H9 (cell line): Measurements from ENCODE around the gene BLTP1. TPM values are rescaled to one million over a fixed set of nuclear protein-coding genes. Genes with fewer than 3 reads are reported as not detected.

Experiments
- DNase-seq: peaks from one replicate; pipeline ENCODE4 v3.0.0-alpha.2; 2017
- H2AFZ ChIP-seq: one replicate; pipeline ENCODE4 v1.6.1; 2013; ENCODE audit warnings: mild to moderate bottlenecking, low read length, control low read depth, moderate library complexity
- H2AK5ac ChIP-seq: 2 replicates; pipeline ENCODE4 v1.6.1; 2013; ENCODE audit warnings: low read length, control low read depth, mixed read lengths; ENCODE audit not compliant: insufficient read length
- H2BK120ac ChIP-seq: one replicate; pipeline ENCODE4 v1.6.1; 2013; ENCODE audit warnings: low read depth, mild to moderate bottlenecking, low read length, control low read depth, inconsistent platforms; ENCODE audit not compliant: poor library complexity, severe bottlenecking
- H2BK12ac ChIP-seq: 2 replicates; pipeline ENCODE4 v1.6.1; 2013; ENCODE audit warnings: low read length, control low read depth, mixed read lengths, low read depth; ENCODE audit not compliant: insufficient read length
- H2BK15ac ChIP-seq: 2 replicates; pipeline ENCODE4 v1.6.1; 2013; ENCODE audit warnings: low read depth, low read length, control low read depth
- H2BK20ac ChIP-seq: one replicate; pipeline ENCODE4 v1.6.1; 2013; ENCODE audit warnings: low read depth, mild to moderate bottlenecking, low read length, control low read depth, inconsistent platforms; ENCODE audit not compliant: poor library complexity, severe bottlenecking
- H2BK5ac ChIP-seq: 2 replicates; pipeline ENCODE4 v1.6.1; 2013; ENCODE audit warnings: low read length, control low read depth, mixed read lengths; ENCODE audit not compliant: insufficient read length
- H3K14ac ChIP-seq: 2 replicates; pipeline ENCODE4 v1.6.1; 2013; ENCODE audit warnings: low read length, control low read depth; ENCODE audit not compliant: insufficient read depth
- H3K18ac ChIP-seq: 2 replicates; pipeline ENCODE4 v1.6.1; 2013; ENCODE audit warnings: low read depth, mild to moderate bottlenecking, mixed read lengths, low read length, control low read depth; ENCODE audit not compliant: insufficient read length
- H3K23ac ChIP-seq: 2 replicates; pipeline ENCODE4 v1.6.1; 2013; ENCODE audit warnings: low read length, control low read depth, mixed read lengths, low read depth; ENCODE audit not compliant: insufficient read length
- H3K23me2 ChIP-seq: 2 replicates; pipeline ENCODE4 v1.6.1; 2013; ENCODE audit warnings: low read depth, mild to moderate bottlenecking, mixed read lengths, low read length, control low read depth; ENCODE audit not compliant: insufficient read length, poor library complexity, severe bottlenecking
- H3K27ac ChIP-seq: 2 replicates; pipeline ENCODE4 v1.5.1; 2013; ENCODE audit warnings: low read length, control low read depth, mixed read lengths, low read depth; ENCODE audit not compliant: insufficient read length
- H3K27me3 ChIP-seq: 2 replicates; pipeline ENCODE4 v1.6.1; 2013; ENCODE audit warnings: low read length, control low read depth, inconsistent platforms; ENCODE audit not compliant: insufficient read depth
- H3K4ac ChIP-seq: 2 replicates; pipeline ENCODE4 v1.6.1; 2013; ENCODE audit warnings: low read depth, mild to moderate bottlenecking, control low read depth, inconsistent platforms, low read length, moderate library complexity
- H3K4me1 ChIP-seq: 2 replicates; pipeline ENCODE4 v1.6.1; 2013; ENCODE audit warnings: low read length, control low read depth, inconsistent platforms; ENCODE audit not compliant: insufficient read depth
- H3K4me2 ChIP-seq: 2 replicates; pipeline ENCODE4 v1.6.1; 2013; ENCODE audit warnings: low read length, control low read depth, mixed read lengths; ENCODE audit not compliant: insufficient read length, insufficient read depth
- H3K56ac ChIP-seq: 2 replicates; pipeline ENCODE4 v1.6.1; 2013; ENCODE audit warnings: low read depth, mild to moderate bottlenecking, mixed read lengths, low read length, control low read depth; ENCODE audit not compliant: insufficient read length
- H3K79me1 ChIP-seq: 2 replicates; pipeline ENCODE4 v1.6.1; 2013; ENCODE audit warnings: low read depth, mild to moderate bottlenecking, moderate library complexity, low read length, control low read depth, inconsistent platforms; ENCODE audit not compliant: insufficient read depth, poor library complexity, severe bottlenecking
- H3K79me2 ChIP-seq: 2 replicates; pipeline ENCODE4 v1.6.1; 2013; ENCODE audit warnings: low read length, control low read depth, inconsistent platforms; ENCODE audit not compliant: insufficient read depth
- H3K9ac ChIP-seq: 2 replicates; pipeline ENCODE4 v1.6.1; 2013; ENCODE audit warnings: low read length, control low read depth, mixed read lengths; ENCODE audit not compliant: insufficient read length; ENCODE audit errors: extremely low read depth
- H3K9me3 ChIP-seq: one replicate; pipeline ENCODE4 v1.6.1; 2013; ENCODE audit warnings: low read depth, low read length, inconsistent platforms; ENCODE audit not compliant: control insufficient read depth
- H3T11ph ChIP-seq: one replicate; pipeline ENCODE4 v1.6.1; 2013; ENCODE audit warnings: mild to moderate bottlenecking, low read length, control low read depth, inconsistent platforms
- H4K20me1 ChIP-seq: one replicate; pipeline ENCODE4 v1.6.1; 2013; ENCODE audit not compliant: control insufficient read depth, insufficient read length, insufficient read depth
- H4K5ac ChIP-seq: 2 replicates; pipeline ENCODE4 v1.6.1; 2013; ENCODE audit warnings: low read depth, mild to moderate bottlenecking, mixed read lengths, low read length, control low read depth; ENCODE audit not compliant: insufficient read length
- H4K8ac ChIP-seq: replicated peaks from 2 replicates; pipeline ENCODE4 v1.6.1; 2013; ENCODE audit warnings: low read length, control low read depth, mixed read lengths, low read depth; ENCODE audit not compliant: insufficient read length
- H4K91ac ChIP-seq: 2 replicates; pipeline ENCODE4 v1.6.1; 2013; ENCODE audit warnings: low read depth, mild to moderate bottlenecking, moderate library complexity, mixed read lengths, low read length, control low read depth; ENCODE audit not compliant: insufficient read length
- H3K27ac Mint-ChIP-seq, 3 experiments: 2 replicates in 2 of 3; 3 replicates in 1 of 3; pipeline ENCODE4 v1.8.0; 2020 to 2021; ENCODE audit warnings: mixed read lengths in 3 of 3, mild to moderate bottlenecking in 1 of 3, moderate library complexity in 1 of 3
- H3K27me3 Mint-ChIP-seq: 2 replicates; pipeline ENCODE4 v1.8.0; 2021; ENCODE audit warnings: low read depth, mild to moderate bottlenecking, moderate library complexity, mixed read lengths
- H3K36me3 Mint-ChIP-seq, 3 experiments: 2 replicates in 2 of 3; 3 replicates in 1 of 3; pipeline ENCODE4 v1.8.0; 2020 to 2021; ENCODE audit warnings: low read depth in 3 of 3, mixed read lengths in 3 of 3; ENCODE audit not compliant: insufficient read depth in 1 of 3
- H3K4me1 Mint-ChIP-seq, 2 experiments: 2 replicates each; pipeline ENCODE4 v1.8.0; 2020; ENCODE audit warnings: mixed read lengths in 2 of 2
- H3K4me3 Mint-ChIP-seq, 2 experiments: 2 replicates in 1 of 2; 3 replicates in 1 of 2; pipeline ENCODE4 v1.8.0; 2020 to 2021; ENCODE audit warnings: mild to moderate bottlenecking in 2 of 2, mixed read lengths in 2 of 2, moderate library complexity in 1 of 2
- H3K9me3 Mint-ChIP-seq, 2 experiments: 2 replicates in 1 of 2; 3 replicates in 1 of 2; pipeline ENCODE4 v1.8.0; 2020; ENCODE audit warnings: mild to moderate bottlenecking in 2 of 2, mixed read lengths in 2 of 2, moderate library complexity in 1 of 2
- WGBS: extraction: QIAGEN DNeasy Blood & Tissue Kit; methylation state at CpG from one replicate; pipeline ENCODE4 v1.1.7; 2013; ENCODE audit warnings: missing lambda C conversion rate, low lambda C conversion rate, mixed read lengths; ENCODE audit not compliant: insufficient read length; ENCODE audit errors: extremely low coverage; 5-methylcytosine and 5-hydroxymethylcytosine counted together
- total RNA-seq: library from RNA; stranded (reverse); gene quantifications from 2 replicates; pipeline ENCODE4 v1.2.1, GENCODE V29; 2021
- TF ChIP-seq, protein P1 (sequence below): fragments of 200-600 bp; sonication (generic); conservative IDR thresholded peaks from 3 replicates; pipeline ENCODE4 v1.8.0; 2021; ENCODE audit warnings: antibody characterized with exemption, mild to moderate bottlenecking

Gene BLTP1
- total RNA-seq, 1 experiment from 2014 or later = 27.4 TPM

DNA sequence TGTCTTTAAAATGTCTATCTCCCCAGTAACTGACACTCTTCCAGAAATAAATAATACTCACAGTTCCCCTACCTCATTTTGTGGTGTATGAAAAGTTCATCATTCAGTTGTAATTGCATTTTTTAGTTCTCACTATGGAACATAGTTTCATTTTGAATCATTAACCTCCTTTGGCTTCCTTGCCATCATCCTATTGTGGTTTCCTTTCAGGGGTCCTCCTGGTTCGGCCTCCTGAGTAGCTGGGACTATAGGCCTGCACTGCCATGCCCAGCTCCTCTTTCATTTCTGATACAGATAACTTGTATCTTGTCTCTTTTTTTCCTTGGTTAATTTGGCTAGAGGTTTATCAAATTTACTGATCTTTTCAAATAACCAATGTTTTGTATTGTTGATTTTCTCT, 23.1 kb upstream of the BLTP1 start:
- H3K79me1 ChIP-seq = no peaks in the 10 kb centered on the region
- H2BK20ac ChIP-seq = no peak overlapping the region
- H4K20me1 ChIP-seq = no peaks in the 10 kb centered on the region
- no peak overlapping the region for H3K14ac ChIP-seq
- WGBS = no CpG with 5 or more reads among the region's 1 CpG
- H3K23me2 ChIP-seq = no peaks in the 10 kb centered on the region
- H2BK12ac ChIP-seq = no peak overlapping the region
- no peak overlapping the region for H4K5ac ChIP-seq
- H3K4ac ChIP-seq = no peak overlapping the region
- no peaks in the 10 kb centered on the region for H3K27me3 Mint-ChIP-seq
- H3K79me2 ChIP-seq = no peaks in the 10 kb centered on the region
- H3K9ac ChIP-seq = no peak overlapping the region
- H3K4me2 ChIP-seq = no peak overlapping the region
- no peak overlapping the region for H2AFZ ChIP-seq
- H3K9me3 Mint-ChIP-seq = no peaks in the 10 kb centered on the region
- no peak overlapping the region for H3K23ac ChIP-seq
- H3K4me1 Mint-ChIP-seq = no peaks in the 10 kb centered on the region
- no peak overlapping the region for H2AK5ac ChIP-seq
- no peak overlapping the region for H3K27ac ChIP-seq
- H3K27me3 ChIP-seq = no peaks in the 10 kb centered on the region
- no peak overlapping the region for H4K8ac ChIP-seq
- no peaks in the 10 kb centered on the region for H3K4me1 ChIP-seq
- H2BK15ac ChIP-seq = no peak overlapping the region
- H2BK5ac ChIP-seq = no peak overlapping the region
- DNase-seq = no peak
- no peak overlapping the region for H3K4me3 Mint-ChIP-seq
- H3T11ph ChIP-seq = no peak overlapping the region
- no peak overlapping the region for H2BK120ac ChIP-seq
- no peak overlapping the region for H4K91ac ChIP-seq
- H3K56ac ChIP-seq = no peak overlapping the region
- H3K18ac ChIP-seq = no peak overlapping the region
- TF ChIP-seq, protein P1, sequence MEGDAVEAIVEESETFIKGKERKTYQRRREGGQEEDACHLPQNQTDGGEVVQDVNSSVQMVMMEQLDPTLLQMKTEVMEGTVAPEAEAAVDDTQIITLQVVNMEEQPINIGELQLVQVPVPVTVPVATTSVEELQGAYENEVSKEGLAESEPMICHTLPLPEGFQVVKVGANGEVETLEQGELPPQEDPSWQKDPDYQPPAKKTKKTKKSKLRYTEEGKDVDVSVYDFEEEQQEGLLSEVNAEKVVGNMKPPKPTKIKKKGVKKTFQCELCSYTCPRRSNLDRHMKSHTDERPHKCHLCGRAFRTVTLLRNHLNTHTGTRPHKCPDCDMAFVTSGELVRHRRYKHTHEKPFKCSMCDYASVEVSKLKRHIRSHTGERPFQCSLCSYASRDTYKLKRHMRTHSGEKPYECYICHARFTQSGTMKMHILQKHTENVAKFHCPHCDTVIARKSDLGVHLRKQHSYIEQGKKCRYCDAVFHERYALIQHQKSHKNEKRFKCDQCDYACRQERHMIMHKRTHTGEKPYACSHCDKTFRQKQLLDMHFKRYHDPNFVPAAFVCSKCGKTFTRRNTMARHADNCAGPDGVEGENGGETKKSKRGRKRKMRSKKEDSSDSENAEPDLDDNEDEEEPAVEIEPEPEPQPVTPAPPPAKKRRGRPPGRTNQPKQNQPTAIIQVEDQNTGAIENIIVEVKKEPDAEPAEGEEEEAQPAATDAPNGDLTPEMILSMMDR = no peak
- H3K9me3 ChIP-seq = no peaks in the 10 kb centered on the region
- no peak overlapping the region for H3K27ac Mint-ChIP-seq
- H3K36me3 Mint-ChIP-seq = no peaks in the 10 kb centered on the region
